Esophagus muscularis mucosa (tissue), 4 donors: ENCODE results near the gene IQCN.
"Not testable (repeated sequence)": the region's sequence is repeated elsewhere in the genome, so short reads cannot be mapped to it uniquely, and the experiment has no call there.

ENCODE experiments used
- EP300 ChIP-seq: sonication (generic); formaldehyde crosslinking; IDR thresholded peaks from one replicate; pipeline ENCODE4 v1.6.1; 2017; ENCODE audit warnings: antibody characterized with exemption
- POLR2A ChIP-seq: fragments of 450-650 bp; IDR thresholded peaks from one replicate; pipeline ENCODE4 v1.6.1; 2017; ENCODE audit warnings: antibody characterized with exemption, moderate library complexity, mild to moderate bottlenecking, low read depth
- POLR2AphosphoS5 ChIP-seq, 2 donors: sonication (generic); formaldehyde crosslinking; IDR thresholded peaks; one replicate each; pipeline ENCODE4 v1.6.1; 2017; ENCODE audit warnings: antibody characterized with exemption in 2 of 2
- TF ChIP-seq, protein P1 (sequence below), 3 experiments: fragments of 200-600 bp in 2 of 3; fragments of 450-650 bp in 1 of 3; sonication (generic) in 2 of 3; IDR thresholded peaks; one replicate each; pipeline ENCODE4 v1.5.1; 2017 to 2019; ENCODE audit warnings: antibody characterized with exemption in 3 of 3, mild to moderate bottlenecking in 2 of 3, moderate library complexity in 1 of 3

DNA sequence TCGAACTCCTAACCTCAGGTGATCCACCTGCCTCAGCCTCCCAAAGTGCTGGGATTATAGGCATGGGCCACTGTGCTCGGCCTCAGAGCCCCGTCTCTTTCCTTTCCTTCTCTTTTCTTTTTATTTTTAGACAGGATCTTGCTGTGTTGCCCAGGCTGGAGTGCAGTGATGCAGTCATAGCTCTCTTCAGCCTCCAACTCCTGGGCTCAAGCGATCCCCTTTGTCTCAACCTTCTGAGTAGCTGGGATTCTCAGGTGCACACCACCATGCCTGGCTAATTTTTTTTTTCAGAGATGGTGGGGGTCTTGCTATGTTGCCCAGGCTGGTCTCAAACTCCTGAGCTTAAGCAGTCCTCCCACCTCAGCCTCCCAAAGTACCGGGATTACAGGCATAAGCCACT is 64.3 kb downstream of the IQCN start:
- TF ChIP-seq, protein P1, sequence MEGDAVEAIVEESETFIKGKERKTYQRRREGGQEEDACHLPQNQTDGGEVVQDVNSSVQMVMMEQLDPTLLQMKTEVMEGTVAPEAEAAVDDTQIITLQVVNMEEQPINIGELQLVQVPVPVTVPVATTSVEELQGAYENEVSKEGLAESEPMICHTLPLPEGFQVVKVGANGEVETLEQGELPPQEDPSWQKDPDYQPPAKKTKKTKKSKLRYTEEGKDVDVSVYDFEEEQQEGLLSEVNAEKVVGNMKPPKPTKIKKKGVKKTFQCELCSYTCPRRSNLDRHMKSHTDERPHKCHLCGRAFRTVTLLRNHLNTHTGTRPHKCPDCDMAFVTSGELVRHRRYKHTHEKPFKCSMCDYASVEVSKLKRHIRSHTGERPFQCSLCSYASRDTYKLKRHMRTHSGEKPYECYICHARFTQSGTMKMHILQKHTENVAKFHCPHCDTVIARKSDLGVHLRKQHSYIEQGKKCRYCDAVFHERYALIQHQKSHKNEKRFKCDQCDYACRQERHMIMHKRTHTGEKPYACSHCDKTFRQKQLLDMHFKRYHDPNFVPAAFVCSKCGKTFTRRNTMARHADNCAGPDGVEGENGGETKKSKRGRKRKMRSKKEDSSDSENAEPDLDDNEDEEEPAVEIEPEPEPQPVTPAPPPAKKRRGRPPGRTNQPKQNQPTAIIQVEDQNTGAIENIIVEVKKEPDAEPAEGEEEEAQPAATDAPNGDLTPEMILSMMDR (IDR thresholded peaks at IDR 0.05) = not testable (repeated sequence)
- not testable (repeated sequence) for TF ChIP-seq EP300; POLR2A; POLR2AphosphoS5 (IDR thresholded peaks at IDR 0.05)
